GM18861 (cell line): Measurements from ENCODE around the gene TTC16.
"Not testable (repeated sequence)": the region's sequence is repeated elsewhere in the genome, so short reads cannot be mapped to it uniquely, and the experiment has no call there.

Source experiments
- ATAC-seq: cut with Tn5 transposase; IDR thresholded peaks from one replicate; pipeline ENCODE4 v1.9.1; 2021; ENCODE audit not compliant: unreplicated experiment

Gene TTC16

DNA sequence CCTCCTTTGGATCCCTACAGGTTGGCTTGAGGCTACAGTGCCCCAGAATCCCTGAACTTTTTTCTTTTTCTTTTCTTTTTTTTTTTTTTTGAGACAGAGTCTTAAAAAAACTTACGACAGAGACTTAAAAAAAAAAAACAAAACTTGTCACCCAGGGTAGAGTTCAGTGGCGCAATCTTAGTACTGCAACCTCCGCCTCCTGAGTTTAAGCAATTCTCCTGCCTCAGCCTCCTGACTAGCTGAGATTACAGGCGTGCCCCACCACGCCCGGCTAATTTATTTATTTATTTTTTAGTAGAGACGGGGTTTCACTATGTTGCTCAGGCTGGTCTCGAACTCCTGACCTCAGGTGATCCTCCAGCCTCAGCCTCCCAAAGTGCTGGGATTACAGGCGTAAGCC, 65.0 kb downstream of the TTC16 start:
- ATAC-seq = not testable (repeated sequence)
